ENCODE data around the gene PYGO2.

DNA sequence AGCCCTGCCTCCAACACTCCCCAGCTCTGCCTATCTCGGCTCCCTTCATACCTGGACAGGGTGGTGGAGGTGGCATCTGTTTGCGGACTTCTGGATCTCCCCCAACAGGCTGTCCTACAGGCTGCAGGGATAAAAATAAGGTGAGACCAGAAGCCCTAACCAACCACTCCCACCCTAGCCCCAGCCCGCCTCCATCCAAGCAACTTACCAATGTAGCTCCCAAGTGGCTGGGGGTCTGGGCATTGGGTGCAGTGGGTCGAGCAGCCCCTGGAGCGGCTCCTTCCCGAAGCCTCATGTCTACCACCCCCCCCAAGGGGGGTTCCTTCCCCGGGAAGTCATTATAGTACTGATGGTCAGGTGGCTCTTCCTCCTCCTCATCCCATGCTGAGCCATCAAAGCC is 4.5 kb upstream of the PYGO2 start:
- TF ChIP-seq CSDC2 (CRISPR knock-in tag; IDR thresholded peaks at IDR 0.05) (no peak), ZFP3 (CRISPR knock-in tag; IDR thresholded peaks at IDR 0.05) (no peak), ZNF8 (CRISPR knock-in tag; IDR thresholded peaks at IDR 0.05) (no peak), TOX (CRISPR knock-in tag; IDR thresholded peaks at IDR 0.05; ENCODE audit: borderline replicate concordance) (no peak), PATZ1 (CRISPR knock-in tag; IDR thresholded peaks at IDR 0.05; ENCODE audit: borderline replicate concordance) (no peak), RARB (CRISPR knock-in tag; IDR thresholded peaks at IDR 0.05) (no peak), OSR1 (CRISPR knock-in tag; IDR thresholded peaks at IDR 0.05) (no peak), ZFP30 (CRISPR knock-in tag; IDR thresholded peaks at IDR 0.05) (no peak), SNAI2 (CRISPR knock-in tag; IDR thresholded peaks at IDR 0.05) (no peak), ARNTL (CRISPR knock-in tag; IDR thresholded peaks at IDR 0.05; ENCODE audit: borderline replicate concordance, low read depth) (no peak)

All from SK-N-SH treated with all-trans-retinoic acid at 6 μM for 48 hours (cell line).